GM21528 (cell line): ENCODE measurements around the gene NKPD1.

Experiments
- ATAC-seq: cut with Tn5 transposase; IDR thresholded peaks from one replicate; pipeline ENCODE4 v1.9.1; 2021; ENCODE audit warnings: mild to moderate bottlenecking, moderate library complexity; ENCODE audit not compliant: unreplicated experiment, low FRiP score

NKPD1 gene

GRCh38 chr19:45173816-45174215 is 13.0 kb upstream of the NKPD1 start:
- ATAC-seq, result no peak

GRCh38 chr19:45172611-45173208 is 11.9 kb upstream of the NKPD1 start:
- no peak for ATAC-seq

GRCh38 chr19:45172173-45172572 is 11.4 kb upstream of the NKPD1 start:
- no peak for ATAC-seq

GRCh38 chr19:45171211-45171623 is 10.4 kb upstream of the NKPD1 start:
- no peak for ATAC-seq

GRCh38 chr19:45170146-45171106 is 9.6 kb upstream of the NKPD1 start:
- ATAC-seq, result no peak

- ATAC-seq, result no peak
Observed at GRCh38 chr19:45169602-45170001, 8.8 kb upstream of the NKPD1 start.

- no peak for ATAC-seq
Observed at GRCh38 chr19:45168767-45169351, 8.1 kb upstream of the NKPD1 start.

- ATAC-seq, result no peak
Observed at GRCh38 chr19:45166723-45167252, 6.0 kb upstream of the NKPD1 start.

- ATAC-seq, result peak; percentile 45
Observed at GRCh38 chr19:45164577-45165335, 4.0 kb upstream of the NKPD1 start.

GRCh38 chr19:45163751-45164460 is 3.1 kb upstream of the NKPD1 start:
- no peak for ATAC-seq

GRCh38 chr19:45163156-45163555 is 2.4 kb upstream of the NKPD1 start:
- no peak for ATAC-seq

GRCh38 chr19:45162608-45163143 is 1.9 kb upstream of the NKPD1 start:
- no peak for ATAC-seq

- ATAC-seq, result no peak
Observed at GRCh38 chr19:45161738-45162607, 1.2 kb upstream of the NKPD1 start.

GRCh38 chr19:45159971-45160324 is 834 bp downstream of the NKPD1 start:
- no peak for ATAC-seq

- ATAC-seq, result no peak
Observed at GRCh38 chr19:45159210-45159970, 1.4 kb downstream of the NKPD1 start.

- no peak for ATAC-seq
Observed at GRCh38 chr19:45158503-45159209, 2.1 kb downstream of the NKPD1 start.

- ATAC-seq, result no peak
Observed at GRCh38 chr19:45156751-45157150, 4.0 kb downstream of the NKPD1 start.
